HL-60 (cell line): ENCODE measurements around the gene PRKAA2.

Source experiments
- POLR2AphosphoS5 ChIP-seq: IDR thresholded peaks from 2 replicates; pipeline ENCODE4 v1.6.1; 2012; ENCODE audit warnings: low read depth
- TF ChIP-seq, protein P1 (sequence below): IDR thresholded peaks from one replicate; pipeline ENCODE4 v1.5.1; 2011; ENCODE audit warnings: low read length, control low read depth, inconsistent platforms; ENCODE audit not compliant: insufficient read depth

DNA sequence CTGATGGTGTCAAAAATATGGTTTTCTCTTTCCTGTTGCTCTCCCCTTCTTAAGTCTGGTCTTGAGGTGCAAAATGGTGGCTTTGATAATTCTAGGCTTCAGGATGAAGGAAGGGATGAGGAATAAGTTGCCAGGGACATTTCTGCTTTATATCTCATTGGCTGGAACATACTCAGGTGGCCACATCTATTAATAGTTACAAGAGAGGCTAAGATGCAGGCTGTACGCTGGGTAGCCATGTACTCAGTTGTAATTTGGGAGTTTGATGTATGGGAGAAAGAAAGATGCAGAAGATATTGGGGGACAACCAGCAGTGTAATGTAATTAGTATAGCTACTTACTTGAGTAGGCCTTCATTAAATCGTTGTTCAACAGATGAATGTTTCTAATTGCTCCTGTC is 25.2 kb downstream of the PRKAA2 start:
- TF ChIP-seq, protein P1, sequence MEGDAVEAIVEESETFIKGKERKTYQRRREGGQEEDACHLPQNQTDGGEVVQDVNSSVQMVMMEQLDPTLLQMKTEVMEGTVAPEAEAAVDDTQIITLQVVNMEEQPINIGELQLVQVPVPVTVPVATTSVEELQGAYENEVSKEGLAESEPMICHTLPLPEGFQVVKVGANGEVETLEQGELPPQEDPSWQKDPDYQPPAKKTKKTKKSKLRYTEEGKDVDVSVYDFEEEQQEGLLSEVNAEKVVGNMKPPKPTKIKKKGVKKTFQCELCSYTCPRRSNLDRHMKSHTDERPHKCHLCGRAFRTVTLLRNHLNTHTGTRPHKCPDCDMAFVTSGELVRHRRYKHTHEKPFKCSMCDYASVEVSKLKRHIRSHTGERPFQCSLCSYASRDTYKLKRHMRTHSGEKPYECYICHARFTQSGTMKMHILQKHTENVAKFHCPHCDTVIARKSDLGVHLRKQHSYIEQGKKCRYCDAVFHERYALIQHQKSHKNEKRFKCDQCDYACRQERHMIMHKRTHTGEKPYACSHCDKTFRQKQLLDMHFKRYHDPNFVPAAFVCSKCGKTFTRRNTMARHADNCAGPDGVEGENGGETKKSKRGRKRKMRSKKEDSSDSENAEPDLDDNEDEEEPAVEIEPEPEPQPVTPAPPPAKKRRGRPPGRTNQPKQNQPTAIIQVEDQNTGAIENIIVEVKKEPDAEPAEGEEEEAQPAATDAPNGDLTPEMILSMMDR: no peak
- no peak for TF ChIP-seq POLR2AphosphoS5
